GM20000 (cell line): ENCODE measurements around the gene RHOH.

Experiments used
- DNase-seq: peaks from one replicate; pipeline ENCODE4 v3.0.0; 2012; ENCODE audit warnings: low spot score
- TF ChIP-seq, protein P1 (sequence below): IDR thresholded peaks from 2 replicates; pipeline ENCODE4 v1.5.1; 2012; ENCODE audit warnings: mild to moderate bottlenecking, control low read depth; ENCODE audit errors: extremely low read depth, missing control alignments

Gene RHOH

DNA sequence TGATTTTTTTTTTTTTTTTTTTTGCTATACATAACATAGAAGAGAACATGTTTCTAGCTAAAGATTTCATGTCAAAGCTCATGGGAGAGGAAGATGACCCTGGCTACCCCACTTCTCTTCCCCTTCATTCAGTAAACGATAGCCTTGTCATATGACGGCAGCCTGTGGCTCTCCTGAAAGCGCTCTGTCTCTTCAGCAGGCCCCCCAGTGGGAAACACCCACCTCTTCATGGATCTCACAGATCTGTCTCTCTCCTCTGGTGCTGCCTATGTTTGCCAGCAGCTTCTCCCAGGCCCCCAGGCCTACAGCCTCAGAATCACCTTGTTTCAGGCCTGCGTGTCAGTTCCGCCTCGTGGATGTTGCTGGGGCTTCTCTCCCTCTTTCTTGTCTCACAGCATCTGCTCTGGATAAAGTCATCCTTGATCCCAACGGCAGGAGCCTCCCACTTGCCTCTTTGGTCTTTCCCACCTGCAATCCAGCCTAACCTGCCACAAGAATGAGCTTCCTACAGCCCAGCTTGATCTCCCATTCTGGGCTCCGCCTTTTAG lies 34.6 kb downstream of the RHOH start:
- DNase-seq, result no peak
- TF ChIP-seq, protein P1, sequence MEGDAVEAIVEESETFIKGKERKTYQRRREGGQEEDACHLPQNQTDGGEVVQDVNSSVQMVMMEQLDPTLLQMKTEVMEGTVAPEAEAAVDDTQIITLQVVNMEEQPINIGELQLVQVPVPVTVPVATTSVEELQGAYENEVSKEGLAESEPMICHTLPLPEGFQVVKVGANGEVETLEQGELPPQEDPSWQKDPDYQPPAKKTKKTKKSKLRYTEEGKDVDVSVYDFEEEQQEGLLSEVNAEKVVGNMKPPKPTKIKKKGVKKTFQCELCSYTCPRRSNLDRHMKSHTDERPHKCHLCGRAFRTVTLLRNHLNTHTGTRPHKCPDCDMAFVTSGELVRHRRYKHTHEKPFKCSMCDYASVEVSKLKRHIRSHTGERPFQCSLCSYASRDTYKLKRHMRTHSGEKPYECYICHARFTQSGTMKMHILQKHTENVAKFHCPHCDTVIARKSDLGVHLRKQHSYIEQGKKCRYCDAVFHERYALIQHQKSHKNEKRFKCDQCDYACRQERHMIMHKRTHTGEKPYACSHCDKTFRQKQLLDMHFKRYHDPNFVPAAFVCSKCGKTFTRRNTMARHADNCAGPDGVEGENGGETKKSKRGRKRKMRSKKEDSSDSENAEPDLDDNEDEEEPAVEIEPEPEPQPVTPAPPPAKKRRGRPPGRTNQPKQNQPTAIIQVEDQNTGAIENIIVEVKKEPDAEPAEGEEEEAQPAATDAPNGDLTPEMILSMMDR, result no peak

DNA sequence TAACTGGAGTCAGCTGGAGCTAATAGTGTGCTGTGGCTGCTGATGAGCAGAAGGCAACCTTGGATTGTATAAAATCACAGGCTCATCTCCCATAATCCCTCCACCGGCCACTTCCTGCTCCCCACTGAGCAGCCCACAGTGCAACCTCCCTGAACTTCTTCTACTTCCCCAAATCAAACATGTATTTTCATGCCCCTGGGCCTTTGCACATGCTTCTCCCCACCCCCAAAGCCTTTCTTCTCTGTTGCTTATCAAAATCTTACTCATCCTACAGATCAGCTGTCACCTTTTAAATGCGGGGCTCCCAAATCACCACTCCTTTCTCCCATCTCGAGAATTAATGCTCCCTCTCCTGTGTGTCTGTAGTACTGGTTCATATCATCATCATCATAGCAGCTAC lies 35.8 kb downstream of the RHOH start:
- no peak for DNase-seq

DNA sequence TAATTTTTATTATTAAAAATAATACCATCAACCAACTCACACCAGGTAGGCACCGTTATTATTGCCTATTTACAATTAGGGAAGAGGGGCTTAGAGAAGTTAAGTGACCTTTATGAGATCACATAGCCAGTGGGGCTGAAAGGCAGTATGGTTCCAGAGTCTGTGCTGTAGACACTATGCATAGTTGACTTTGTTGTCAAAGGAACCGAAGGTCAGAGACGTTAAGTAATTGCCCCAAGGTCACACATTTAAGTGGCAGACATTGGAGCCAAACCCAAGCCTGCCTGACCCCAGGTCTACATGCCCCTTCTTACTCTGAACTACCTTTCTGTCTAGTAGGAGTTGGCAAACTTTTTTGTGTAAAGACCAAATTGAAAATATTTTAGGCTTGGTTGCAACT lies 36.4 kb downstream of the RHOH start:
- TF ChIP-seq, protein P1, result no peak

More for the DNA sequence above, 35.8 kb downstream of the RHOH start:
- TF ChIP-seq, protein P1, result no peak

DNA sequence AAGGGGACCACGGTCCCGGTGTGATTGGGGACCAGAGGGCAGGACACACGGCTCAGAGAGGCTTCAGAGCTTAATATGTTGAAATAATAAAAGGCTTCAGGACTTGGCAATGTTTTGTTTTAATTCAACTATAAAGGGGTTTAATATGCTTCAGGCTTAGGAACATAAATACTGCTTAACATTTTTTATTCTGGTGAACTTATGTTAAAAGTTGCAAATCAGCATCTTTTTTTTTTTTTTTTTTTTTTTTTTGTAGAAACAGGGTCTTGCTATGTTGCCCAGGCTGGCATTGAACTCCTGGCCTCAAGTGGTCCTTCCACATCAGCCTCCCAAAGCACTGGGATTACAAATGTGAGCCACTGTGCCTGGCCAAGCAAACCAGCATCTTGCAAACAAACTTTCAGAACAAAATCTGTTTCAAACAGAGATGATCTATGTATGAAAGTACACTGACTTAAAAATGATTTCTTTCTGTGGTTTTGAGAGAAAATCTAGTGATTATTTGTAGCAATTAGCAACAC lies 37.7 kb downstream of the RHOH start:
- DNase-seq, result no peak
- TF ChIP-seq, protein P1, result no peak

More for the DNA sequence above, 36.4 kb downstream of the RHOH start:
- no peak for DNase-seq

DNA sequence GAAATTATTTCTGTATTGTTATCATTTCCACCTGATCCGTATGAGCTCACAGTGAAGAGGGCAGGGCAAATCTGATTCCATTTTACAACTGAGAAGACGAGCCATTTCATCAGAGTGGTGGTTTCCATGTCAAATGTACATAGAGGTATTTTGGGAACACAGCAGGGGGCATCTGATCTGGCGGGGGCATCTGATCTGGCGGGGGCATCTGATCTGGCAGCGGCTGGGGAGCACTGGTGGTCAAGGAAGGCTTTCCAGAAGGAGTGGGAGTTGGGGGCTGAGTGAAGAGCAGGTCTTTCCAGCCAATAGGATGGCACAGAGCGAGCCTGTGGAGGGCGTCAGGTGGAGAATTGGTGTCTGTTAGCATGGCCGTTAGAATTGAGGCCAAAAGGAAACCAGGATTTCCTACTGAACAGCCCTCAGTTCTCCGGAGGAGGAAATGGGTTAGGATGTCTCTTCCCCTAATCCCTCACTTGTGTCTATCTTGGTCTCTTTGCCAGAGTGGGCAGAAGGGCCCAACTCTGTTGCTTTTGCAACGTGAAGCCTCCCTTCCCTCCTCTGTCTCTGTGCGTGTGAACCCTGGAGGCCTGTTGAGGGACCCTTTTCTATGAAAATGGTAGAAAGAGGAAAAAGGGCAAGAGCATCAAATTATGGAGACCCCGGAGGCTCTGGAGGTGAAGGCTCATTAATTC lies 41.3 kb downstream of the RHOH start:
- no peak for DNase-seq
- TF ChIP-seq, protein P1, result no peak

DNA sequence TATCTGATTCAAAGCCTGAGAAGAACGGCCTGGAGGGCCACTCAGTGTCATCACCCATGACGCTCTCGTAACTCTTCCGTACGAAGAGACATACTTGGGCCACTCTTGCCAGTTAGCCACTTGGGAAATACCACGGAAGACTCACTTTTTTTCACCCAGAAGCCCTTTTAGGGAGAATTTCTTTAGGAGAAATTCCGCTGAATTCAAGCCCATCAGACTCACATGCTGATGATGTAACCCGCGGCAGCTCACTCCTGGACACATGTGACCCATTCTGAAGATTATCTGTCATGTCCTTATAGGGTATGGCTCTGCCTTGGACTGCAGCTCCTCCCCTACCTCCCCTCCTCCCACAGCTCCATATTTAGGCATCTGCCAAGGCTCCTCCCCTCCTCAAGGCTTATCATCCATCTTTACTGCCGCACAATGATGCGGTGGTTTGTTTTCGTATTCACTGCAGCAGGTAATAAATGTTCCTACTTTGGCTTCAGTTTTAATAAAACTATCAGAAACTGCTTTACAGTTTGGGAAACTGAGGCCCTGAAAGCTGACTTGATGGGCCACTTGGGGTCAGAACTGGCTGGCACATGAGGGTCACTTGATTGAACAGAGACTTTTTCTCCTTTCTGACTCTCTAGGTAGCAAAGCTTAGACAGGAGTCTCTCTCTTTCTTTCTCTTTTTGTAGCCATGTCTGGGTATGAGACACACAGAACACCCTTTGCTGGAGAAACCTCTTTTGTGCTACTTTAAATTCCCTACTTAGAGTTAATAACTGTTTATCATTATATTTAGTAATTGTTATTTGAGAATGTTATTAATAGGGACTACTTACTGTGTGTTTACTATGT lies 42.1 kb downstream of the RHOH start:
- TF ChIP-seq, protein P1, result no peak
- DNase-seq, result no peak

DNA sequence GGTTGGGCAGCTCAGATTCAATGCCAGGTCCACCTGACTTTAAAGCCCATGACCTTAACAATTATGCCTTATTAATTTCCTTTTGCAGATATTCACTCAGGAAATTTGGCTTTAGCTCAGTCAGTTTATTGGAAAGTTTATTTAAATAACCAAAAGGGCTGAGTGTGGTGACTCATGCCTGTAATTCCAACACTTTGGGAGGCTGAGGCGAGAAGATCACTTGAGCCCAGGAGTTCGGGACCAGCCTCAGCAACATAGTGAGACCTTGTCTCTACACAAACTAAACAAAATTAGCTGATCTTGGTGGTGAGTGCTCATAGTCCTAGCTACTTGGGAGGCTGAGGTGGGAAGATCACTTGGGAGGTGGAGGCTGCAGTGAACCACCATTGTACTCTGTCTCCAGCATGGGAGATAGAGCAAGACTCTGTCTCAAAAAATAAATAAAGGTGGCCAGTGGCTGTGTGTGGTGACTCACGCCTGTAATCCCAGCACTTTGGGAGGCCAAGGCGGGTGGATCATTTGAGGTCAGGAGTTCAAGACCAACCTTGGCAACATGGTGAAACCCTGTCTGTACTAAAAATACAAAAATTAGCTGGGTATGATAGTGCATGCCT lies 43.3 kb downstream of the RHOH start:
- TF ChIP-seq, protein P1, result no peak

More for the DNA sequence above, 43.3 kb downstream of the RHOH start:
- DNase-seq, result no peak
